Activated T-helper 17 cell treated with anti-CD3 and anti-CD28 coated beads, Interleukin-2, amount 50 U/mL, for 72 hours (primary cell): Measurements from ENCODE around the gene RAB11FIP2. TPM values are rescaled to one million over a fixed set of nuclear protein-coding genes. Genes with fewer than 3 reads are reported as not detected.

ENCODE experiments used
- ATAC-seq: fragments of 150-1000 bp; cut with Tn5 transposase; replicated peaks from 2 replicates; pipeline ENCODE4 v1.10.0; 2021; ENCODE audit warnings: mild to moderate bottlenecking, moderate library complexity
- H3K27ac Mint-ChIP-seq: one replicate; pipeline ENCODE4 v1.8.0; 2022; ENCODE audit warnings: mixed read lengths
- H3K27me3 Mint-ChIP-seq: one replicate; pipeline ENCODE4 v1.8.0; 2022; ENCODE audit warnings: mixed read lengths
- H3K36me3 Mint-ChIP-seq: one replicate; pipeline ENCODE4 v1.8.0; 2022; ENCODE audit warnings: low read depth, mild to moderate bottlenecking, mixed read lengths
- H3K4me1 Mint-ChIP-seq: one replicate; pipeline ENCODE4 v1.8.0; 2022; ENCODE audit warnings: mixed read lengths
- H3K4me3 Mint-ChIP-seq: one replicate; pipeline ENCODE4 v1.8.0; 2022; ENCODE audit warnings: mild to moderate bottlenecking, mixed read lengths
- H3K9me3 Mint-ChIP-seq: one replicate; pipeline ENCODE4 v1.8.0; 2022; ENCODE audit warnings: mixed read lengths
- total RNA-seq, 2 donors: library from RNA; stranded (reverse); gene quantifications; one replicate each; pipeline ENCODE4 v1.2.3, GENCODE V29; 2022

RAB11FIP2 gene
- total RNA-seq, 2 donors from 2014 or later = 9.4 to 12.6 TPM

DNA sequence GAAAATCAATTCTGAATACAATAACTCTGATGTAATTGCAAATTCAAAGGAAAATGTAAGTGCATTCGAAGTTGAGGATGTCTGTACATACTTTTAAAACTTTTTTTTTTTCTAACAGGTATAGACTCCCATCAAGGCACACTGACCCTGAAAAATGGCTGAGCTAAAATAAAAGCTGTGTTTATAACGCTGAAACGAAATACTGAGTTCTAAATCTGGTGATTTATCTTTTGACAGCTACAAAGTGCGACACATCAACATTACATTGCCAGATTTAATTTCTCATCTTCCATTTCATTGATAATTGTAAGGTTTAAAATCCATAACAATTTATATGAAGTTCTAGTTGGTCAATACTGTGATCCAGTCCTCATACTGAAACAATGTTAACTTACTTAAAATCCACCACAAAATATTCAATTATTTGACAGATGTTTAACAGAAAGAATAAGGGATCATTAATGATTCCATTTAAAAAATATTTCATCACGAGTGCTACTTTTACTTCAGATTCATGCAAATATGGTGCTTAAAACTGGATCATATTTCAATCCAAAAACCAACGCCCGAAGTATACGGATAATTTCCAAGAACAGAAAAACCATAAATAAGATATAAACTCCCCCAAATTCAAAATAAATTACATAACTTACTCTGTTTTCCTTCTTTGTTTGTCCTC is 1.4 kb downstream of the RAB11FIP2 start:
- Mint-ChIP-seq H3K4me3 (peak overlapping the region; percentile 91), H3K36me3 (peaks cover 3% of the 10 kb centered on the region), H3K27me3 (no peaks in the 10 kb centered on the region), H3K4me1 (peaks cover 4% of the 10 kb centered on the region), H3K9me3 (no peaks in the 10 kb centered on the region), H3K27ac (peak overlapping the region; percentile 90)
- no peak for ATAC-seq

- Mint-ChIP-seq H3K27ac (no peak overlapping the region), H3K4me3 (no peak overlapping the region)
- ATAC-seq = no peak
These were observed 3.9 kb downstream of the RAB11FIP2 start for GRCh38 chr10:118042827-118043242.

DNA sequence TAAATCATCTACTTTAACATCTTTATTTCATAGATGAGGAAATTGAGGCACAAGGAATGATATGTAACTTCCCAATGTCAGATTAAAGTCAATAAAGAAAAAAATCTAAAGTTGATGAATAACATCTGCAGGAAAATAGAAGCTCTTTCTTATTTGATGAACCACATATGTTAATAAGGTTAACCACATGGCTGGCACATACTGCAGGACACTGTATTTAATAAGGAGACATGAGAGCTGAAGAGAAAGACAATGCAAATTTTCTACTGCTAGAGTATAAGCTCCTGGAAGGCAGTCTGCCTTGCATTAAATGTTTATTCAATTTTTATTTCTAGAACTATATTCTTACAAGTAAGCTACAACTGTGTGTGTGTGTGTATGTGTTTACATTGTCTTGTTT is 4.4 kb downstream of the RAB11FIP2 start:
- no peak overlapping the region for H3K4me3 Mint-ChIP-seq
- ATAC-seq = no peak
- peaks cover 4% of the 10 kb centered on the region for H3K4me1 Mint-ChIP-seq
- no peaks in the 10 kb centered on the region for H3K9me3 Mint-ChIP-seq
- H3K27me3 Mint-ChIP-seq = no peaks in the 10 kb centered on the region
- no peak overlapping the region for H3K27ac Mint-ChIP-seq
- peaks cover 20% of the 10 kb centered on the region for H3K36me3 Mint-ChIP-seq

More at GRCh38 chr10:118042827-118043242, 3.9 kb downstream of the RAB11FIP2 start:
- Mint-ChIP-seq H3K9me3 (no peaks in the 10 kb centered on the region), H3K4me1 (peaks cover 4% of the 10 kb centered on the region), H3K36me3 (peaks cover 20% of the 10 kb centered on the region), H3K27me3 (no peaks in the 10 kb centered on the region)

GRCh38 chr10:118041316-118041715 is 5.4 kb downstream of the RAB11FIP2 start:
- ATAC-seq = no peak
- Mint-ChIP-seq H3K27ac (no peak overlapping the region), H3K36me3 (peaks cover 20% of the 10 kb centered on the region), H3K4me1 (peaks cover 8% of the 10 kb centered on the region), H3K9me3 (no peaks in the 10 kb centered on the region), H3K27me3 (no peaks in the 10 kb centered on the region), H3K4me3 (no peak overlapping the region)

- no peaks in the 10 kb centered on the region for H3K27me3 Mint-ChIP-seq
- H3K4me3 Mint-ChIP-seq = no peak overlapping the region
- ATAC-seq = no peak
- no peak overlapping the region for H3K27ac Mint-ChIP-seq
- peaks cover 3% of the 10 kb centered on the region for H3K4me1 Mint-ChIP-seq
- peaks cover 60% of the 10 kb centered on the region for H3K36me3 Mint-ChIP-seq
- H3K9me3 Mint-ChIP-seq = no peaks in the 10 kb centered on the region
These were observed 10.4 kb downstream of the RAB11FIP2 start for GRCh38 chr10:118036281-118036875.

DNA sequence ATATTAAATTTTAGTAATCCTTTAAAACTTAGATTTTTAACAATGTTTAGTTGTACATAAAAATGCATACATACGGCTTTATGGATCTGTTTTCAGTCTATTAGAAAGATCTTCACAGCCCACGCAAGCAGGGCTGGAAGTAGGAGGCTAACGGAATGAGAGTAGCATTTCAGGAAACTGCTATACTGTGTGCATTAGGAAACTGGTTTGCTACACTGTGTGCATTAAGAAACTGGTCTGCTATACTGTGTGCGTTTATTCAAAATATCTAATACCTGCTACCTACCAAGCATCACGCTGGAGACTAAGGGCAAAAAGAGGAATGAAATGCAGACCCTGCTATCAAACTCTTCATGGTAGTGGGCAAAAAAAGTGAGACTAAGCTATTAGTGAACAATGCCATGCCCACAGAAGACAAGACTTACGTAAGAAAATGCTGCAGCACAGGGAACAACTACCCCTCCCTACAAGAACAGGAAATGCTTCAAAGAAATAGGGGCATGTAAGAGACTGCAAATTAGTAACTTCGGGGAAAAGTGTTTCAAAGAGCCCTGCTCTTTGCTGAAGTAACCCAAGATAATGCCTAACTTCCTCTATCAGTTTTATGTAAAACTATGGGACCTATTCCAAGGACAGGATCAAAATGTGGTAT is 11.3 kb downstream of the RAB11FIP2 start:
- peaks cover 3% of the 10 kb centered on the region for H3K4me1 Mint-ChIP-seq
- ATAC-seq = no peak
- peaks cover 62% of the 10 kb centered on the region for H3K36me3 Mint-ChIP-seq
- H3K4me3 Mint-ChIP-seq = no peak overlapping the region
- no peaks in the 10 kb centered on the region for H3K9me3 Mint-ChIP-seq
- H3K27ac Mint-ChIP-seq = no peak overlapping the region
- H3K27me3 Mint-ChIP-seq = no peaks in the 10 kb centered on the region

DNA sequence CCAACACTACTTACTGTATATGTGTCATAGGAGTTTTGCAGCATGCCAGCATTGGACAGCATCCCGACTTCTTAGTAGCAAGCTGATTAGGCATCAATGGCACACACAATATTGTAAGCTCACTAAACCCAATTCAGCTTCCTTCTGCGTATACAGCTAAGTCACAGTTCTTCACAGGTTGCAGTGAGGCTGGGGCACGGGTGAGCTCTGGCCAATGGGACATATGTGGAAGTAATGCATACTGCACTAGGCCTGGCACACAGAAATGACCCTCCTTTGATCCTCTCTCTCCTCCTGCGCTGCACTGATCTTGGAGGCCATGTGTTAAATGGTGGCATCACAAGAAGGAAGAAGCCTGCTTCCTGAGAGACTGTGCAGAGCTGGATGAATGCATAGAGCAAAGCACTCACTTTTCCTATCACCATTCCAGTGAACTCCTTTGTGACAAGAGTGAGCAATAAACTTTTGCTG is 11.9 kb downstream of the RAB11FIP2 start:
- Mint-ChIP-seq H3K9me3 (no peaks in the 10 kb centered on the region), H3K27ac (no peak overlapping the region), H3K36me3 (peaks cover 56% of the 10 kb centered on the region), H3K27me3 (no peaks in the 10 kb centered on the region), H3K4me3 (no peak overlapping the region), H3K4me1 (peaks cover 3% of the 10 kb centered on the region)
- ATAC-seq = no peak

DNA sequence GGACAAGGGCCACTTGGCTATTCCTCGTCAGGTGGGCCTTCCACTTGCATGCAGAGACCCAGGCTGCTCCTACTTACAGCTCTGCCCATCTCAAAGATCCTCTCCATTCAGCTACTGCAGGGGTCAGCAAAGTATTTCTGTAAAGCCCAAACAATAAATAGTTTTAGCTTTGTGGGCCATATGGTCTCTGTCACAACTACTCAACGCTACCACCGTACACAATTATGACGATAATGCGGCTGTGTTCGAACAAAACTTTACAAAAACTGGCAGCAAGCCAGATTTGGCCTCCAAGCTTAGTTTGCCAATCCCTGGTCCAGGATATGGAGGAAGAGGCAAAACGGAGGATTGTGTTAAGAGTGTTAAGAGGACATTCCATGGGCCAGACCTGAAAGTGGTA is 12.8 kb downstream of the RAB11FIP2 start:
- peaks cover 9% of the 10 kb centered on the region for H3K4me1 Mint-ChIP-seq

GRCh38 chr10:118032564-118032963 is 14.2 kb downstream of the RAB11FIP2 start:
- ATAC-seq = no peak
- Mint-ChIP-seq H3K27me3 (no peaks in the 10 kb centered on the region), H3K9me3 (no peaks in the 10 kb centered on the region), H3K27ac (no peak overlapping the region), H3K4me3 (no peak overlapping the region), H3K36me3 (peaks cover 48% of the 10 kb centered on the region), H3K4me1 (peaks cover 9% of the 10 kb centered on the region)

More for the DNA sequence above, 12.8 kb downstream of the RAB11FIP2 start:
- H3K4me3 Mint-ChIP-seq = no peak overlapping the region
- H3K9me3 Mint-ChIP-seq = no peaks in the 10 kb centered on the region
- H3K36me3 Mint-ChIP-seq = peaks cover 50% of the 10 kb centered on the region
- no peaks in the 10 kb centered on the region for H3K27me3 Mint-ChIP-seq
- no peak for ATAC-seq
- H3K27ac Mint-ChIP-seq = no peak overlapping the region

- H3K4me3 Mint-ChIP-seq = no peak overlapping the region
- peaks cover 6% of the 10 kb centered on the region for H3K4me1 Mint-ChIP-seq
- no peaks in the 10 kb centered on the region for H3K9me3 Mint-ChIP-seq
- no peaks in the 10 kb centered on the region for H3K27me3 Mint-ChIP-seq
- no peak overlapping the region for H3K27ac Mint-ChIP-seq
- no peak for ATAC-seq
- peaks cover 49% of the 10 kb centered on the region for H3K36me3 Mint-ChIP-seq
These were observed 15.2 kb downstream of the RAB11FIP2 start for GRCh38 chr10:118031351-118032075.

DNA sequence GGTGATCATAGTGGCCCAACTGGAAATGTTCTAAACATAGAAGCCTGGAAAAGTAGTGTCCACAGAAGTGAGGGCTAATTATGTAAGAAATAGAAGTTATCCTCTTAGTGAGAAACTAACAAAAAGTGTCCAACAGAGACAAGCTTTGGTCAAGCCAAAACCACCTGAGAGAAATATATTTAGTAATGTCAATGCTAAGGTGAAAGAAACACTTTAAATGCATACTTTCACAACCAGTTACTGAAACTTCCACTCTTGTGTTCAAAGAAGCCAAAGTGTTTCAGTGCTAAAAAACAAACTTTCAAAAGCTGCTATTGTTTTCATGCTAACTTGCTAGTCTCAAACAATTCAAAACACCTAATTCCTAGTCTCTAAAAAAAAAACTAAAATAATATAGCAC is 18.1 kb downstream of the RAB11FIP2 start:
- Mint-ChIP-seq H3K4me3 (no peak overlapping the region), H3K27ac (no peak overlapping the region), H3K9me3 (no peaks in the 10 kb centered on the region), H3K4me1 (peaks cover 5% of the 10 kb centered on the region), H3K27me3 (no peaks in the 10 kb centered on the region), H3K36me3 (peaks cover 36% of the 10 kb centered on the region)
- no peak for ATAC-seq

GRCh38 chr10:118027397-118027796 is 19.3 kb downstream of the RAB11FIP2 start:
- H3K36me3 Mint-ChIP-seq = peaks cover 26% of the 10 kb centered on the region
- ATAC-seq = no peak
- no peaks in the 10 kb centered on the region for H3K9me3 Mint-ChIP-seq
- peaks cover 5% of the 10 kb centered on the region for H3K4me1 Mint-ChIP-seq
- H3K27ac Mint-ChIP-seq = no peak overlapping the region
- no peak overlapping the region for H3K4me3 Mint-ChIP-seq
- no peaks in the 10 kb centered on the region for H3K27me3 Mint-ChIP-seq

GRCh38 chr10:118026936-118027335 is 19.8 kb downstream of the RAB11FIP2 start:
- ATAC-seq = no peak
- H3K27me3 Mint-ChIP-seq = no peaks in the 10 kb centered on the region

GRCh38 chr10:118020365-118020764 is 26.4 kb downstream of the RAB11FIP2 start:
- H3K9me3 Mint-ChIP-seq = no peaks in the 10 kb centered on the region
- no peaks in the 10 kb centered on the region for H3K4me1 Mint-ChIP-seq
- no peak for ATAC-seq
- H3K27me3 Mint-ChIP-seq = no peaks in the 10 kb centered on the region
- H3K27ac Mint-ChIP-seq = no peak overlapping the region
- H3K4me3 Mint-ChIP-seq = no peak overlapping the region
- peaks cover 30% of the 10 kb centered on the region for H3K36me3 Mint-ChIP-seq

More at GRCh38 chr10:118026936-118027335, 19.8 kb downstream of the RAB11FIP2 start:
- Mint-ChIP-seq H3K9me3 (no peaks in the 10 kb centered on the region), H3K36me3 (peaks cover 22% of the 10 kb centered on the region), H3K27ac (no peak overlapping the region), H3K4me1 (peaks cover 5% of the 10 kb centered on the region), H3K4me3 (no peak overlapping the region)
